Fibroblast of skin of left quadriceps (primary cell): ENCODE measurements around the gene MTHFD2.
"Not testable (repeated sequence)": the region's sequence is repeated elsewhere in the genome, so short reads cannot be mapped to it uniquely, and the experiment has no call there.

Experiments
- DNase-seq, 2 experiments: peaks; one replicate each; pipeline ENCODE4 v3.0.0-alpha.2; 2013; ENCODE audit warnings: low read depth in 2 of 2

Gene MTHFD2

DNA sequence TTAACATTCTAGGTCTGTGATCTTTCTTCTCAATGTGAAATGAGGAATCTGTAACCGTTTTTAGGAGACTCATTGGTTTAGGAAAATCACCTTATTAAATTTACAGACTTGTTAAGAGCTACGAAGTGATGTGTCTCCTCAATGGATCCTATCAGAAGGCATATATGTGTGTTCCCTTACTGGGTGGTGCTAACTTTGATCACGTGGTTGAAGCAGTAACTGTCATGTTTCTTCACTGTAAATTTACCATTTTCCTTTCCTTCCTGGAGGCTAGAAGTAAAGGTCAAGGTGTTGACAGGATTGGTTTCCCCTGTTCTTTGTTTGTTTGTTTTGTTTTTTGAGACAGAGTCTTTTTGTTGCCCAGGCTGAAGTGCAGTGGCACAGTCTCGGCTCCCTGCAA lies 1.4 kb upstream of the MTHFD2 start:
- no peak for DNase-seq

DNA sequence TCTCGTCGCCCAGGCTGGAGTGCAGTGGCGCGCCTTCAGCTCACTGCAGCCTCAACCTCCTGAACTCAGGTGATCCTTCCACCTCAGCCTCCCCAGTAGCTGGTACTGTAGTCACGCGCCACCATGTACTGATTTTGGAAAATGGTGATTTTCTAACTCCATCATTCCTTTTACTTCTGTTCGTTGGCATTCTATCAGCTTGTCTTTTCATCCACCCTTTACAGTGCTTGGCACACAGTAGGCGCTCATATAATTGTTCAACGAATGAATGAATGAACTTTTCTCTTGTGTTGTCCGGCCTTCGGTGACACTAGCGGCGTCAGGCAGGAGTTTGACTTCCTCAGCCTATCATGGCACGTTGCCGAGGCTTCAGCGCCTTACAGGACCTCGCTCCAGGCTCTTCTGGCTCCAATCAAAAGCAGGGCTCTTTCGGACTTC lies 373 bp upstream of the MTHFD2 start:
- DNase-seq: no peak

DNA sequence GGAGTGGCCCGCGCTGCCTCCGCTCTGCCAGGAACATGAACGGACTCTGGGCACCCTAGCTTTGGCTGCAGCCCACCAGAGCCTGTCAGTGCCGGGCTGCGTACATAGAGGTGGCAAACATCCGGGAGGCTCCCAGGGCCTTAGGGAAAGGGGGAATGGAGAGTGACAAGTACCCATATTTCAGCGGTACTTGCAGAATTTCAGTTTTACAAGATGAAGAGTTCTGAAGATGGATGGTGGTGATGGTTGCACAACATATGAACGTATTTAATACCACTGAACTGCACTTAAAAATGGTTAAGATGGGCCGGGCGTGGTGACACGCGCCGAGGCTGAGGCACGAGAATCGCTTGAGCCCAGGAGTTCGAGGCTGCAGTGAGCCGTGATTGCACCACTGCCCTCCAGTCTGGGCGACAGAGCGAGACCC lies 873 bp downstream of the MTHFD2 start:
- no peak for DNase-seq

DNA sequence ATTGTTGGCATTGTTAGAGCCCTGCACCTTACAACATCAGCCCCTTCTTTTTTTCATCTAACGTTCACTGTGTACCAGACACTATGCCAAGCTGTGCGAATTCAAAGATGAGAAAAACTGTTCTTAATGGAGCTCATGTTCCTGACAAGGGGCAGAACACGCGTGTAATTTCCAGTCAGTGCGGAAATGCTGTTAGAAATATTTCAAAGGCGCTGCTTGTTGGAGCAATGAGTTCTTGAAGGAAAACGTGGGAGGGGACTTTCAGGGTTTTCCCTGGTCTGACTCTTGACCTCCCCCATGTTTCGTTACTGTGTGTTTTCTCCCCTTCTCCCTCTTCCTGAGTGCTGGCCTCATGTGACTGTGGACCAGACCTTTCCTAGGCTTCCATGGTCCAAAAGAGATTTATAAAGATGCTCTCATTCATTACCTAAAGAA lies 1.5 kb downstream of the MTHFD2 start:
- no peak for DNase-seq

GRCh38 chr2:74201196-74201595 lies 2.8 kb downstream of the MTHFD2 start:
- no peak for DNase-seq

- peak; percentile 60 to 70 for DNase-seq
Observed at GRCh38 chr2:74201596-74201995, 3.2 kb downstream of the MTHFD2 start.

GRCh38 chr2:74204436-74204835 lies 6.0 kb downstream of the MTHFD2 start:
- no peak for DNase-seq

GRCh38 chr2:74205113-74205512 lies 6.7 kb downstream of the MTHFD2 start:
- DNase-seq: no peak

GRCh38 chr2:74205596-74205995 lies 7.2 kb downstream of the MTHFD2 start:
- no peak for DNase-seq

- no peak for DNase-seq
Observed at GRCh38 chr2:74206180-74206688, 7.8 kb downstream of the MTHFD2 start.

- no peak for DNase-seq
Observed at GRCh38 chr2:74212702-74213410, 14.4 kb downstream of the MTHFD2 start.

GRCh38 chr2:74215771-74216170 lies 17.4 kb downstream of the MTHFD2 start:
- DNase-seq: not testable (repeated sequence)

GRCh38 chr2:74216642-74217041 lies 18.2 kb downstream of the MTHFD2 start:
- no peak for DNase-seq

GRCh38 chr2:74219846-74220486 lies 21.6 kb downstream of the MTHFD2 start:
- no peak for DNase-seq

- no peak for DNase-seq
Observed at GRCh38 chr2:74221091-74221490, 22.7 kb downstream of the MTHFD2 start.

DNA sequence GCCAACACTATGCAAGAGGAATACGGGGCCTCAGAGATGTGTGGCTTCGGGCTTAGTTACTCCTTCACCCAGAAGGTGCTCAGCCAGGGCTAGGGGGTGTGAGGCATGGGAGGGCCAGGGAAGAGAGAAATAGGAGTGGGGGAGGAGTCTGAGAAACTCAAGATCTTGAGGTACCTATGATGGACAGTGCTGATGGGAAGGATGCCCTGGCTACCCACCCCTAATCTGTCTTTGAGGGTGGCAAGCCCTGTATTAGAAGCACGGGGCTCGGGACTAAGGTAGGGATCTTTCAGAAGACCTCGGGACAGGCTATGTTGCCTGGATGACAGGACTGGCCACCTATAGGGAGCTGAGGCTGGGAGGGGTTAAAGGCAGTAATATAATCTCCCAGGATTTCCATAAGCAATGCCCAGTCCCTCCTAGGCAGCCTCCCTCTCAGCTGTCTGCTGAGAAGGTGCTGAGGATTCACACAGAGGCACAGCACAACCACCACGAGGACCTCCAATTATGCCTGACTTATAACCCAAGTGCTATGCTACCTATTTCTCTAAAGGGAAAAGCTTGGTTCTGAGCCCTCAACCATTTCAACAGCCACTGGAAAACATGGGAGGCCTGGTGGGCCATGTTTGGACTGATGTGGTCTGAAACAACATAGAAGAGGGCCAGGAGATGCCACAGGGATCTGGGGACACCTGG lies 23.3 kb downstream of the MTHFD2 start:
- DNase-seq: no peak

DNA sequence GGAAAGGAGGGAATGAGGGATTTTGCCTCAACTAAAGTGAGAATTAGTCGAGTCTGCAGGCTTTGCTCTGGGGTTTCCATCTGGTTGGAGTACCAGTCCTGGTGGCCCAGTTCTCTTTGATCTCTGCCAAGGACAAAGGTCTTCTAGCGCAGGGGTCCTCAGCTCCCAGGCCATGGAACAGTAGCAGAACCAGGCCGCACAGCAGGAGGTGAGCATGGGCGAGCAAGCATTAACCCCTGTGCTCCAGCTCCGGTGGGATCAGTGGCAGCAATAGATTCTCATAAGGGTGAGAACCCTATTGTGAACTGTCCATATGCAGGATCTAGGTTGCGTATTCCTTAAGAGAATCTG lies 23.9 kb downstream of the MTHFD2 start:
- no peak for DNase-seq

GRCh38 chr2:74223941-74224770 lies 25.7 kb downstream of the MTHFD2 start:
- DNase-seq: no peak

GRCh38 chr2:74225698-74226459 lies 27.5 kb downstream of the MTHFD2 start:
- DNase-seq: no peak

- DNase-seq: no peak
Observed at GRCh38 chr2:74226648-74227213, 28.3 kb downstream of the MTHFD2 start.

- no peak for DNase-seq
Observed at GRCh38 chr2:74227646-74228045, 29.2 kb downstream of the MTHFD2 start.
